Suppressor macrophage treated with lipopolysaccharide for 4 hours (primary cell): ENCODE results near the gene SLBP.

Source experiments
- DNase-seq: peaks from one replicate; pipeline ENCODE4 v3.0.0-alpha.2; 2020

Gene SLBP

DNA sequence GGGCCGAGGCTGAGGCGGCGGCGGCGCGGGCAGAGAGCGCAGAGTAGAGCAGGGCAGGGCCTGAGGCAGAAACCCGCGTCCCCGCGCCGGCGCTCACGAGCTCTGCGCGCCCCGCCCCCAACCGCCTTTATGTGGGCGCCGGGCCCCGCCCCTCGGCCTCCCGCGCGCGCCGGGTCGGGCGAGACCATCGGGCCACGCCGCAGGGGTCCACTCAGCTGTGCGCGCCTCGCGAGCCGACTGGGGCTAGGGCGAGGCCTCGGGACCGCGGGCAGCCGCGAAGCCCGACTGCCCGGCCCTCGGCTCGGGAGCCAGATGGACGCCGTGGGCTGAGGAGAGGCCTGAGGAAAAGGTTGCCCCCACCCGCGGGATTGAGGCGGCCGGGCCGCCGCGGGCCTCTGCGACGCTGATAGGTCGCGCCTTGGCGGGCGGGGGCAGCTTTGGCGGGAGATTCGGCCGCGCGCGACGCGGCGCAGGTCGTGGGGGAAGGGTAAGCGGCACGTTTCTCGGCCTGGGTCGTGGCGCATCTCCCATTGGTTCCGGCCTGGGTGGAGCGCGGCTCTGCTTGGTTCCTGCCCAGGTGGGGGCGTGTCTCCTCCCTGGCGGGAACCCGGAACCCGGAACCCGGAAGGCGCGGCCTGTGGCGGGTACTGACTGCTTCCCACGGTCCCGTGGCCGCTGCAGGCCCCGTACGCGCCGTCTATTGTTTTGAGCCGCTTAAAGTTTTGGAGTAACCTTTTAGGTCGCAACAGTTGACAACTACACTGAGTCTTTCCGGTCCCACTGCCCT is at the start of gene SLBP:
Gene SLBP, minus strand, starts transcription at position 104 of the 787 bp plus-strand sequence. CDS start 131 bp downstream, outside the sequence.
- peak; percentile 98 for DNase-seq

DNA sequence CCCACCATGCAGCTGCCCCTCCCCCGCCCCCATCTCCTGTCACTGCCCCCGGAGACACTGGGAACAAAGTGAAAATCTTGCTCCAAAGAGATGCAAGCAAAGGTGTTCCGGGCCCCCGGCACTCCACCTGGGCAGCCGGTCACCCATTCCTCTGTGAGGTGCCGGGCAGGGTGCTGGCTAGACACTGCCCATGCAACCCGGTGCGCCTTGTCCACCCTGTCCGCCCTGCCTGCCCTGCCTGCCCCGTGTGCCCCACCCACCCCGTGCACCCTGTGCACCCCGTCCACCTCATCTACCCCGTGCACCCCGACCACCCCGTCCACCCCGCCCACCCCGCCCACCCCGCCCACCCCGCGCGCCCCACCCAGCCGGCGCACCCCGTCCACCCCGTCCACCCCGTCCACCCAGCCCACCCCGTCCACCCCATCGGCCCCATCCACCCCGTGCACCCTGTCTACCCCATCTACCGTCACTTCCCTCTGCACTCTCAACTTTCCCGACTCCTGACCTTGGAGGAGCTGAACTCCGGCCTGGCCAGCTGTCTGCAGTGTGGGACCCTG is 49.1 kb upstream of the SLBP start:
- no peak for DNase-seq

DNA sequence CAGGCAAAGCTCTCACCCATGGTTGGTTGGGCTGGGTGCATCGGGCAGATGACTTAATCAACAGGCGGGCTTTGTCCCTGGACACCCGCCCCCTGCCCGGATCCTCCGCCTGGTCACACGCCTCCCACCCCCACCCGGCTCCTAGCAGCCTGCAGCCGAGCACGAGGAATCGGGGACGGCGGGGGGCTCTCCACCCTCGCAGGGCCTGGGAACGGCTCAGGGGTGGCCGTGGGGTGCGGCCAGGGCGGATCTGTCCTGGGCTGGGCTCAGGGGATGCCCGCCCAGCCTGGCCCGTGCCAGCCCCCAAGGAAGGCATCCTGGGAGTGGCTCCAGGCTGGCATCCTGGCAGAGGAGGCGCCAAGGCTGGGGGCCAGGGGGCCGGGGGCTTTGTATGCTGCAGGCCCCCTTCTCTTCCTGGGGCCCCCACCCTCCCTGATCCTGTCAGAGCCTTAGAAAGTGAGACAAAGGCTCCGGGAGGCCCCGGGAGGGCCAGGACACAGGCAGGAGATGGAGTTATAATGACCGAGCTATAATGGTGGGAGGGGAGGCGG is 48.5 kb upstream of the SLBP start:
- DNase-seq, result no peak

DNA sequence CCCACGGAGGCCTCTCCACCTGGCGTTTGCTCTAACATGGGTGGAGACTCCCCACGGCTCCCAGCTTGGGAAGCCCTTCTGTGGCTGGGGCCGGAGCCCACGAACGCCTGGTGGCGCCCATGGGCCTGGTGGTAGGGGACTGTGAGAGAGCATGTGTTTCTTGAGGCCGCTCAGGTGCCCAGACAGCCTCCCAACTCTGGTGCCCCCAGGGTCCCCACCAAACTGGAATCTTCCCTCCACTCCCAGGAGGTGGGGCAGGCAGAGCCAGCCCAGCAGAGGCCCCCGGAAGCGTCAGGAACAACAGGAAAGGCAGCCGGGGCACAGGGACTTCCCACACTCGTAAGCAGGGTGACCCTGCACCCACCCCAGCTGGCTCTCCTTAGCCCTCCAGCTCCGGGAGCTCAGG is 47.7 kb upstream of the SLBP start:
- DNase-seq, result no peak

DNA sequence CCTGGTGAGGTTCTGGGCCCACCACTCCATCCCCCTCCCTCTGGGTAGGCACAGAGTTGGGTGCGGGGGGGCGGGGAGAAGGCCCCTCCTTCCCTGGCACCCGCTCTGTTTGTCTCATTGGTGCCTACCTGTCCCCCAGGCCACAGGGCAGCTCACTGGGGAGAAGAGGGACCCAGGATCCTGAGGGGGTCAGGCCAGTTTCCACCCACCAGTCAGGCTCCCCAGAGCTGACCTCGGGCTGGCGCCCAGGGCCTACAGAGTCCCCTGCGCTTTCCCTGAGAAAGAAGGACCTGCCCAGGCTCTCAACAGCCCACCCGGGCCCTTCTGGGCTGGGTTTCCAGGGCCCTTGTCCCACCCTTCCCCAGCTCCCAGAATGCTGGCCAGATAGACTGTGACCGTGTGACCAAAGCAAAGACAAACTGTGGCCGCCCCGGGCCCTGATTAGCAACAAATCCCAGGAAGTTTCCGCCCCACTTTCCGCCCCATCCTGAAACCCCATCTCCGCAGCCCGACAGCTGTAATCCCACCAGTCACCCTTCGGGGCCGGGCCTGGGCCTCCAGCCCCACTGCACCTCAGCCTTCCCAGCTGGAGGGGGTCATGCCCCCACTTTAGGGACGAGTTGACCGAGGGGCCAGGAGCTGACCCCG is 47.2 kb upstream of the SLBP start:
- no peak for DNase-seq

DNA sequence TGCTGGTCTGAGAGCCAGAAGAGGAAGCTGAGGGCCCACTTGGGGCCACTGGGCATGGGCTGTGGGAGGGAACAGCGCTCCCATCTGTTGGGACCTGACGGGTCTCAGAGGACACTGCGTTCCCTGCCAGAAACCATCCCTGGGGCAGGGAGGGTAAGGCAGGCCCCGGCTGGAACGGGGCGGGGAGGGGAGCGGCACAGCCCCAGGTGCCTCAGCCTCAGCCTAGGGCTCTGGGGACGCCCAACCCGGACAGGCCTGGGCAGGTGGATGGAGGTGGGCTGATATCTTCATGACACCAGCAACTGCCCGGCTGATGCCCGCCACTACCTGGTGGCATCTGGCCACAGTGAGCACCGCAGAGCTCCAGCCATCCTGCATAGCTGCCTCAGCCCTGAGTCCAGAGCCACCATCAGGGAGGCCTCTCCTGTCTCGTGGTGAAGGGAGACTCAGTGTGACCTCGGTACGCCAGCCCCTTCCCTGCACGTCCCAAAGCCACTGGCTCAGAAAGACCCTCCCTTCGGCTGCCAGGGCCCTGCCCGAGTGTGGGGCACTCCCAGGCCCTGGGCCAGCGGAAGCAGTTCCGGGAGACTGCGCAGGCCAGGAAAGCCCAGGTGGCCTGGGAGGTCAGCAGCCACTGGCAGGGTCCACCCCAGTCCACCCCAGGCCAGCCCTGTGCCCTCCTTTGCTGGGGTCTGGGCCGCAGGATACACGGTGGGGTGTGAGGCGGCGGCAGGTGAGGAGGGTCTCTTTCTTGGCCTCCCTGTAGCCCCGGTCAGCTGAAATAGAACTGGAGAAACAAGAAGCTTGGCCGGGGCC is 46.4 kb upstream of the SLBP start:
- DNase-seq, result no peak

DNA sequence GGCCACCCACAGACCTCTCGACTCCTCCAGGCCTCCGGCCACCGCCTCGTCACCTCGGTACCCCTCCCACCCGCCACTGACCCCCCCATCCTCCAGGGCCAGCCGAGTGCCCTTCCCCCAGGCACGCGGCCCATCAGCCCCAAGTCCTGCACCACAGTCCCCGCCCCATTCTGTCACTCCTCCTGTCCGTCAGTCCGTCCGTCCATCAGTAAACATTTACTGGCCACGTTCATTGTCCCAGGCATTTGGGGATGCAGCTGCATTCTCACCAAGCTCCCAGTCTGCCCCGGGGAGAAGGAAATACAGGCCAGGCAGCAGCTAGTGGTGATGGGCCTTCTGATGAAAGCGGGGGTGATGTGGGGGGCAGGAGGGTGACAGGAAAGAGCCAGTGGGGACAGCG is 45.7 kb upstream of the SLBP start:
- no peak for DNase-seq

DNA sequence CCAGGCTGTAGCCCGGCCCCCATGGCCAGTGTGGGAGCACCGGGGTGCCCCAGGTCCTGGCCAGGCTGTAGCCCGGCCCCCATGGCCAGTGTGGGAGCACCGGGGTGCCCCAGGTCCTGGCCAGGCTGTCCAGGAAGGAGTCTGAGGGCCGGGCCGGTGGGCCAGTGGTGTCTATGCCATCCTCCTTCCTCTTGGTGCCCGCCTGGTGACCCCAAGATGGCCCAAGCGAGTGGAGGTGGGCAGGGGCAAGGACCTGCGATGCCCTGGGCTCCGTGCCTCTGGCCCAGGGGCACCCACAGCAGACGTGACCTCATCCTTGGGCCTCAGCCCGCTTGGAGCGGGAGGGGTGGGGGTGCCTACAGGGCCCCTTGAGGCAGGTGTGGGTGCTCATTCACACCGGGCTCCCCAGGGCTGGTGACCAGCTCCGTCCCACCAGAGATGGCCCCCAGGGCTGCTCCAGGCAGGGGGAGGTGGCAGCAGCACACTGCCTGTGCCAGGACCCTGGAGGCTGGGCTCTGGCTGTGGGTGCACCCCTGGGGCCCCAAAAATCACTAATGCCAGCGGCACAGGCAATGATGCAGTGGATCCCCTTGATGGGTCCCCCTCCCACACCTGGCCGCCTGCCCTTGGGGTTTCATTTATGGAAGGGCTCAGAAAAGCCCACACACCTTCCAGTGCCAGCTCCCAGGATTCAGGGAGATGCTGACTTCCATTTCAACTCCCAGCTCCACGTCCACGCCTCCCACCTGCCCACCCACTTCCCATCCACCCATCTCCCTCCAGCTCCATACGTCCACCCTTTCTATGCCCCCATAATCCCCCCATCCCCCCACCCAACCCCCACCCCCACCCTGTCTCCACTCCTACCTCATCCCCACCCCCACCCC is 45.0 kb upstream of the SLBP start:
- no peak for DNase-seq

DNA sequence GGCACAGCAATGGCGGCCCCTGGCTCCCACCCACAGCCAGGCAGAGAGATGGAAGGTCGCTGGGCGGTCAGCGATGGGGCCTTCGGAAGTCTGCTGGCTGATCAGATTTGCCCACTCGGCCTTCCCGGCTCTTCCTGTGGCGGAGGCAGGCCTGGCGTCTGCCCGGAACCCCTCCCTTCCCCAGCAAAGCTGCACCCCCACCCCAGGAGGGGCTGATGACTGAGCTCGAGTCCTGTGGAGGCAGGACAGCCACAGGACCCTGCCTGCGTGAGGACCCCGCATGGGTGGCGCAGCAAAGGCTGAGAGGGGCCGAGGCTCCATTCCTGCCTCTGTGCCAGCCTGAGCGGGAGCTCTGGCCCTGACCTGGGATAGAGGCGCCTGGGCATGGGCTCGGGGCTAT is 44.0 kb upstream of the SLBP start:
- DNase-seq, result no peak

DNA sequence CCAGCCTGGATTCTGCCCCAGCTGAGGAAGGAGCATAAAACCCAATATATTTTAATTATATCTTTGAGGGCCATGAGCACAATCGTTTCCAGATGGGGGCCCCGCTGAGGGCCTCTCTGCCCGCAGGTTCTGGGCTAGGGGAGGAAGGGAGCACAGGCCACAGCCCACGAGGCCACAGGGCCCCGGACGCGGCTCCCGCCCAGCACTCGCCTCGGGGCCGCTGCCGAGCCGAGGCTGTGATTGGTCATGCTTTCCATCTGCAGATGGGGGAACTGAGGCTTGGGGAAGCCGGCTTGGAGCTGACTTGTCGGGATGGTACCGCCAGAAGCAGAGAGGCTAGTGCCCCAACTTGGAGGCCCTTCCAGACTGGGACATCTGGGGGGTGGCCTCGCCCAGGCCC is 43.2 kb upstream of the SLBP start:
- no peak for DNase-seq

DNA sequence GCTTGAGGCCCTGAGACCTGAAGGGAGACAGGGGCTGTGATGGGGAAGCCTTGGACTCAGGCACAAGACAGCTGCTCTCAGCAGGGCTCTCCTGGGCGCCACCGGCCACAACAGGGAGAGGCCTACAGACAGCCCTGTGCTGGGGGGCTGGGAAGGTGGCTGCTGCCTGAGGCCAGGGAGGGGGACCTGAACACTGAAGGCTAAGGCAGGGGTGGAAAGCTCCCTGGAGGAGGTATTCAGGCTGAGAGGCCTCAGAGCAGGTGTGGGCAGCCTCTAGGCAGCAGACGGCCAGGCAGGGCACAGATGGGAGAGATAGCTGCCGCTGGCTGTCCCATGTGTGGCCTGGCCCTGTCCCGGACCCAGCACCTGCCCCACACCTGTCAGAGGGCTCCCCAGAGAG is 42.2 kb upstream of the SLBP start:
- DNase-seq, result no peak

DNA sequence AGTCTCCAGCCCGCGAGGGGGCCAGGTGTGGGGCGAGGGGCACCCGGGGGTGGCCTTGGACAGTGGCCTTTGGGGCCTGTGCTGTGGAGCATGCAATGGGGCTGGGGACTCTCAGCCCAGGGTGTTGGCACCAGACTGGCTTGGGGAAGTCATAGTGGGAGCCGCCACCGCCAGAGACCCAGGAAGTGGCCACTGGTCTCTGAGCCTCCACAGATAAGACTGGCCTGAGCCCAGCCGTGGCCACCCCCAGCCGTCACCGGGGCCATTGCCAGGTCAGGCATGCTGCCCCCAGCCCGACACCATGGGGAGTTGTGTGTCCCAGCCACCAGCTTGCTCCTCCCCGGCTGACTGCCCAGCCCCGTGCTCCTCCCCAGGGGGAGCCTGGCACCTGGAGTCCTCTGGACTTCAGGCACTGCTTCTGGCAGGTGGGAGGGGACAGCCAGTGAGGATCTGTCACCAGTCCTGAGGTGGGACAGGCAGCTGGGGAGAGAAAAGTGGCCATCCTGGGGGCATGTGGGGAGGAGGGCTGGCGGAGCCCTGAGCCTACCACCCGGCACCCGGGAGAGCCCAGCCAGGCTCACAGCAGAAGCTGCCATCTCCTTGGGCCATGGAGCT is 41.7 kb upstream of the SLBP start:
- DNase-seq, result no peak

DNA sequence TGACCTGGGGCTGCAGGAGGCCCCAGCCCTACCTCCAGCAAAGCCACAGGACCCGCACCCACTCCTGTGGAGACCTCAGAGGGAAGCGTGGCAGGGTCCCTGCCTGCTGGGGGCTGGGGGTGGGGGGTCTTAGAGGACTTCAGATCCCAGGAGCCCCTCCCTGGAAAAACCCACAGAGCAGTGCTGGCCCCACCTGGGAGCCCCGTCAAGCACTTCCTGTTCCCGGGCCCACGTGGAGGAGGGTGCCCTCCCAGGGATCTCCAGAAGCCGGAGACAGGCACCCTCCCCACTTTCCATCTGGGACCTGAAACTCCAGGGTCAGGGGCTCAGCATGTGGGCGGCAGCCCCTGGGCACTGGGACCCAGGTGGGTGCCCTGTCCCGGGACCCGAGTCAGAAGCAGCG is 41.2 kb upstream of the SLBP start:
- no peak for DNase-seq

DNA sequence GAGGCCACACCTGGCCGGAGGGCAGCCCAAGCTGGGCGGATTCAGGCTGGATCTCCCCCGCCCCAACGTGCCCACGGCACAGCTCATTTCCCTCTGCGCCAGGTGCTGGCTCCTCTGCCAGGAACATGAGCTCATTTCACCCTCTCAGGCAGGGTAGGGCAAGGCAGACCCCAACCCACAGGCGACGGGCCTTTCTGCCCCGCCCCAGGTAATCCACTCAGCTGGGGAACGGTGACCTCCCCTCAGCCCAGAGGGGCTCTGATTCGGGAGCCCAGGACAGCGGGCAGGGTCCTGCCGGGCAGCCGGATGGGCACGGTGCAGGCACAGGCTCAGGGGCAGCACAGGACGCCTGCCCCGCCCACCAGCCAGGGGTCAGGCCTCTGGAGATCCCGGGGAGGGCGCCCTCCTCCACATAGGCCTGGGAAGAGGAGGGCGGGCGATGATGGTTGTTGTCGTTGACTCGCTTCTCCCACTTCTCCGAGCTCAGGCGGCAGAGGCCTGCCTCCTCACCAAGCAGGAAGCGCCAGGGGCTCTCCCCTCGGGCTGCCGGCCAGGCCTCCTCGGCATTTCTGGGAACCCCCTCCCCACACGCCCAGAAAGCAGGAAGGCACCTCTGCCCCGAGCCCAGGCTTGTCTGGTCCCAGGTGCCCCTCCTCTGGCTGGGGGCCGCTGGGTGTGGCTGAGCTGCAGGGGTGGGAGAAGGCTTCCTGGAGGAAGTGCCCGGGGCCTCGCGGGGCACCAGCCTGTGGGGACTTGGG is 40.3 kb upstream of the SLBP start:
- peak; percentile 58 for DNase-seq

DNA sequence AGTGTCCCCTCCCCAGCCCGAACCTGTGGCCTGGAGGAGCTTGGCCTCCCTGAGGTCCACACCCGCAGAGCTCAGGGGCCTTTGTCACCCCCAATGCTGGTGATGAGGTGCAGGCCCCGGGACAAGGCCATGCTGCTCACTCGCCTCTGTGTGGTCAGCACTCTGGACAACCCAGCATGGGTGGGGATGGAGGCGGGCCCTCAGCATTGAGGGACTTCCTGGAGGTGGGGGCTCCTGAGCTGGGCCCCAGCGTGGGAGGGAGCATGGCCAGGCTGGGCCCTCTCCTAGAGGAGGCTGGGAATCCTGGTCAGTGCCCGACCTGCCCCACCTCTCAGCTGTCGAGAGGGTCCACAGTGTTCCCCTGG is 39.8 kb upstream of the SLBP start:
- no peak for DNase-seq

DNA sequence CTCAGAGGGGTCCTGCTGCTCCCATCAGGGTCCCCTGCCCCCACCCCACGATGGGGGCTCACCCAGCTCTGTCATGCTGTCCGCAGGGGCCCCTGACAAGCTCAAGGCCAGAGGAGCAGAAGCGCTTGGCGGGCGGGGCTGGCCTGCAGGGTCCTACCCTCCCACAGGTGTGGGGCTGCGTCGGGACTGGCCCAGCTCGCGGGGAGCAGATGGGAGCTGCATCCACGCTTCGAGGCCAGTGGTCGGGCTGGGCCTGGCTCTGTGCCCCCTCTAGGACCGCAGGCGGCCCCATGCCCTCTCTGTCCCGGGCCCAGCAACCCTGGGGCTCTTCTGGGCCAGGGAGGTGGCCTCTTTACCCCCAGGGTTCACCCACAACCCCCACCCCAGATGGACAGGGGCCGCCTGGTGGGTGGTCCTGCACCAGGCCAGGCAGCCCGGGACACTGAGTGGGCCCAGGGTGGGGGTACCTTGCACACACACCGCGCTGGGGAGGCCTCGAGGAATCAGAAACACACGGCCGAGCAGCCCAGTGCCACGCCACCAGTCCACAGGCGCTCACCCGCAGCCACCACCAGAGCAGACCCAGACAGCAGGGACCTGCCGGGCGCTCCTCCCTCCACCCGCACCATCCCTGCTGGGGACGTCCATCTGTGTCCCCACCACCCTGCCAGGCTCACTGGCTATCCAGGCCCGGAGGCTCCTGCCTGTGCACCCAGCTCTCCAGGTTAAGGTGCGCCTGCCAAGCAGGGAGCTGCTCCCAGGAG is 39.2 kb upstream of the SLBP start:
- no peak for DNase-seq

DNA sequence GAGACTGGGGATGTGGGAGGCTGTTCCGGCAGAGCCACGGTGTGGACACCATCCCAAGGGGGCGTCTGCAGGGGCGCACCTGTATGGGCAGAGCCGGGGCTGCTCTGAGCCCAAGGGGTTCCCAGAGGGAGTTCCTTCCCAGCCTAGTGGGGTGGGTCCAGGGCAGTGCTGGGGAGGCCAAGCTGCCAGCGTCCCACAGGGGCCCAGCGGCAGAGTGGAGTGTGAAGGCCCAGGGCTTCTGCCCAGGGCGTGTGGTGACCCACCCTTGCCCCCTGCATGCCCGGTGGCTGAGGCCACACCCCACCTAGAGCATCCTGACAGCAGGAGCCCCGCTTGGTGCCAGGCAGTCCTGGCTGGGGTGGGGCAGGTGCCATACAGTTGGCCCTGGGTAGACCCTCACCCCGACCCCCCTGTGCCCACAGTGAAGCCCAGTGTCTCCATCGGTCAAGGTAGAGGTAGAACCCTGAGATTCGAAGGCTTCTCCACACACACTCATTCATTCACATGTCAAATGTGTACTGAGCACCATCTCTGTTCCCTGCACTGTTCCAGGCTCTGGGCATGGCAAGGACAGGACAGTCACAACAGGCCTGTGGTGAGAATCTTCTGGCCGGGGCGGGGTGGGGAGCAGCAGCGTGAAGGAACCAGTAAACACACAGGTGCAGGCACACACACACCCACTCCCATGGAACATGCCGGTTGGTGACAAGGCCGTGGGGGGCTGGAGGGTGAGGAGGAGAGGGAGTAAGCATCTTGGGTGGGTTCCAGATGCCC is 38.4 kb upstream of the SLBP start:
- no peak for DNase-seq

DNA sequence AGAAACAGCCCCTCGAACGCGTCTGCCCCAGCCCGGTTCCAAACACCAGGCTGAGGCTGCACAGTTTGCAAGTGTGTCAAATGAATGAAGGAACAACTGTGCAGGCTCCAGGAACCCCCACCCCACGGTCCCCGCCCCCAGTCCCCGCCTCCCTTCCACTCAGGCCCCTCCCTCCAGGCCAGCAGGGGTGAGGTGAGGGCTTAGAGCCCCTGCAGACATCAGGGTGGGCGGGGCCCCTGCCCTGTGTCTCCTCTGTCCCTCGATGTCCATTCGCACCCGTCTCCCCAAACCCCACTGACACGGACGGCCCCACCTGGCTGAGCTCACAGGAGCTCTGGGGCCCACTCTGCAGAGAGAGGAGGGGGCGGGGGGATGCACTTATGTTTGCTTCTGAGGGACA is 37.7 kb upstream of the SLBP start:
- no peak for DNase-seq

DNA sequence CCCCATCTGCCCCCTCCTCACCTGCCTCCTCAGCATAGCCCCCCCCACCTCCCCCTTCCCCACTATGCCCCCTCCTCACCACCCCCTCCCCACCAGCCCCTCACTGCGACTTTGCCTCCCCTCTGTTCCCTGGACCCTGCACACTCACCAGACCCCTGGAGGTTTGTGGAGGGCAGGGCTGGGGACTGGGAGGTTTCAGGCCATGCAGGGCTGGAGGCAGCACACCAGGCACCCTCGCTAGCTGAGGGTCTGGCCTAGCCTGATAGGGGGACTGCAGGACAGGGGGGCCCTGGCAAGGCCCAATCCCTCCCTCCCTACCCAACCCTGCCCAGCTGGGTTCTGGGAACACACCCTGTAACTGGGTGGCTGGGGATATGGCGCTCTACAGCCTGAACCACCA is 37.3 kb upstream of the SLBP start:
- DNase-seq, result no peak
